Ovary (tissue), 9 donors: ENCODE measurements around the gene CUBN. TPM values are rescaled to one million over a fixed set of nuclear protein-coding genes. Genes with fewer than 3 reads are reported as not detected.

Experiments used
- DNase-seq, 5 donors: peaks; one replicate each; pipeline ENCODE4 v3.0.0-alpha.2; 2019 to 2020
- H3K27ac ChIP-seq, 2 donors: fragments of 200-600 bp; one replicate each; pipeline versions ENCODE4 v1.5.1 to v1.8.0; 2019 to 2022
- H3K27me3 ChIP-seq: fragments of 200-600 bp; one replicate; pipeline ENCODE4 v1.8.0; 2022
- H3K36me3 ChIP-seq: fragments of 200-600 bp; sonication (generic); one replicate; pipeline ENCODE4 v1.5.1; 2019
- H3K4me1 ChIP-seq: one replicate; pipeline ENCODE4 v1.8.1; 2013; ENCODE audit warnings: mild to moderate bottlenecking, moderate library complexity; ENCODE audit not compliant: insufficient read depth
- H3K4me3 ChIP-seq: fragments of 200-600 bp; sonication (generic); one replicate; pipeline ENCODE4 v1.5.1; 2017
- H3K9me3 ChIP-seq, 2 donors: fragments of 200-600 bp in 1 of 2; sonication (generic) in 1 of 2; one replicate each; pipeline versions ENCODE4 v1.5.1 to v1.8.1; 2013 to 2019; ENCODE audit warnings: mild to moderate bottlenecking in 1 of 2, moderate library complexity in 1 of 2
- CTCF ChIP-seq, 3 donors: fragments of 450-650 bp in 2 of 3; fragments of 200-600 bp in 1 of 3; IDR thresholded peaks; one replicate each; pipeline versions ENCODE4 v1.5.1 to v1.8.0; 2016 to 2022; ENCODE audit warnings: antibody characterized with exemption in 3 of 3, mild to moderate bottlenecking in 1 of 3
- EP300 ChIP-seq: sonication (generic); formaldehyde crosslinking; IDR thresholded peaks from one replicate; pipeline ENCODE4 v1.6.1; 2017; ENCODE audit warnings: antibody characterized with exemption
- POLR2A ChIP-seq: fragments of 450-650 bp; IDR thresholded peaks from one replicate; pipeline ENCODE4 v1.6.1; 2017; ENCODE audit warnings: antibody characterized with exemption, mild to moderate bottlenecking, moderate library complexity
- WGBS, 3 donors: extraction: QIAGEN DNeasy Blood & Tissue Kit in 1 of 3; methylation state at CpG; one replicate each; pipeline versions ENCODE4 v1.1.5 to v1.1.7; 2013 to 2017; 5-methylcytosine and 5-hydroxymethylcytosine counted together
- intact Hi-C, 4 donors: fragments of 100-400 bp; cut with DNase I; formaldehyde crosslinking; loops; one replicate each; pipeline versions ENCODE4 v1.11.0 to v1.15.1; 2022 to 2023
- polyA plus RNA-seq, 2 donors: library from polyadenylated mRNA; stranded (reverse); fragments of 200-250 nt in 1 of 2; fragments of 350-450 nt in 1 of 2; fragmentation: Illumina TruSeq in 1 of 2; extraction: RNeasy Lipid Tissue Mini Kit (QIAGEN cat#74804) in 1 of 2; gene quantifications; one replicate each; pipeline ENCODE4 v1.2.3, GENCODE V29; 2013 to 2014
- total RNA-seq, 7 donors: library from RNA; depleted of rRNA in 2 of 7; stranded (reverse); fragments of >200 nt in 2 of 7; fragmentation: NEBNext Ultra II Directional in 3 of 7; extraction: Animal tissue kit (Norgen Biotek cat#: 25700) in 3 of 7; gene quantifications; one replicate each; pipeline versions ENCODE4 v1.1.0 to v1.2.4, GENCODE V29; 2016 to 2023
- donor health status: DM: no; HTN: no; CAD: no; lungs with moderate emphysema.
- donor health status: DM: no; HTN: no; CAD: no.
- donor health status: Bipolar disorder and iron deficiency.
- donor health status: DM: yes; HTN: yes; CAD: no.
- donor health status: DM: no; HTN: no; CAD: no.
- donor health status: DM: yes; HTN: yes; CAD: no.

The CUBN gene
- total and polyA plus RNA-seq, 9 donors = 1.9 to 5.8 (median 4.0) TPM

DNA sequence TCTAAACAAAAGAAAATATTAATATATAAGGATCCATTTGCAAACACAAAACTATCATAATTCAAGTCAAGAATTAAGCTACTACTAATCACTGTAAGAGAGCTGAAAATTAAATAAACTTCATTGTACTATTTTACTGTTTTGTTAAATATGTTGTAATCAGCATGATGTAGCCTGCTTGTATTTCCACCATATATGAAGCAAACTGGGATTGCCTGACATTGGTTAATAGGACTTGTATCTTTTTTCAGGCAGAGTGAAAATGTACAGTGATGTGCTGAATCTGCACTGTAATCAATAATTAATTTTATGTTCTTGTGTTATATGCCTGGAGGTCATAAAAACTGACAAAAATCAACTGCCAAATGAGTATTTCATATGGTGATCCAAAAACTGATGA is 46.5 kb upstream of the CUBN start:
- no peaks in the 10 kb centered on the region for H3K27me3 ChIP-seq
- H3K27ac ChIP-seq = no peak overlapping the region
- no peaks in the 10 kb centered on the region for H3K9me3 ChIP-seq
- no peaks in the 10 kb centered on the region for H3K36me3 ChIP-seq
- TF ChIP-seq POLR2A (no peak), CTCF (IDR thresholded peaks at IDR 0.05) (no peak), EP300 (no peak)
- H3K4me1 ChIP-seq = peaks cover 3% of the 10 kb centered on the region
- intact Hi-C loops = no loop called here
- no peak overlapping the region for H3K4me3 ChIP-seq
- DNase-seq = no peak

DNA sequence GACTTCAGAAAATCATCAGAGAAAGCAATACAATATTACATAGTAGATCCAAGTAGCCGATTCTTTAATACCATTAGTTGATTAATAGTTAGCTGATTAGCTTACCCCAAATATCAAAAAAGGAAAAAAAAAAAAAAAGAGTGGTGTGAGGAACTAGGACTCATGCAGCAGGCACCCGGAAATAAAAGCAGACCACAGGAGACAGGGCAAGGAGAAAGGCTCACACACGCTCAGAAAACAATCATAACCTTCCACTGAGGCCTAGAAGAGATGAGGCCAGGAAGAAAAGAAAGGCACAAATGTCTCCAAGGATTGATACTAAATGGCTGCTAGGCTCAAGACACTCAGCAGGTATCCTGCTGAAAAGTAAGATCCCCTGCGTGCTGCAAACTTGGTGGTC is 45.9 kb upstream of the CUBN start:
- TF ChIP-seq POLR2A = no peak
- TF ChIP-seq EP300 = no peak
- TF ChIP-seq CTCF (IDR thresholded peaks at IDR 0.05) = no peak
- peak in 1 of 5 donors; percentile 38 for DNase-seq
- Histone ChIP-seq H3K4me3 (no peak overlapping the region), H3K9me3 (no peaks in the 10 kb centered on the region), H3K4me1 (peaks cover 3% of the 10 kb centered on the region), H3K27ac (no peak overlapping the region), H3K27me3 (no peaks in the 10 kb centered on the region), H3K36me3 (no peaks in the 10 kb centered on the region)
- WGBS, 3 donors = 32 to 46% (median 34%) methylated on average over 4 of the region's 4 CpGs
- intact Hi-C loops = no loop called here

- Histone ChIP-seq H3K27me3 (no peaks in the 10 kb centered on the region), H3K9me3 (no peaks in the 10 kb centered on the region), H3K4me1 (peaks cover 3% of the 10 kb centered on the region), H3K36me3 (no peaks in the 10 kb centered on the region), H3K27ac (no peak overlapping the region), H3K4me3 (no peak overlapping the region)
- DNase-seq = no peak
- TF ChIP-seq POLR2A (no peak), EP300 (no peak)
- intact Hi-C loops = no loop called here
Observed at GRCh38 chr10:17174626-17175025, 45.0 kb upstream of the CUBN start.

DNA sequence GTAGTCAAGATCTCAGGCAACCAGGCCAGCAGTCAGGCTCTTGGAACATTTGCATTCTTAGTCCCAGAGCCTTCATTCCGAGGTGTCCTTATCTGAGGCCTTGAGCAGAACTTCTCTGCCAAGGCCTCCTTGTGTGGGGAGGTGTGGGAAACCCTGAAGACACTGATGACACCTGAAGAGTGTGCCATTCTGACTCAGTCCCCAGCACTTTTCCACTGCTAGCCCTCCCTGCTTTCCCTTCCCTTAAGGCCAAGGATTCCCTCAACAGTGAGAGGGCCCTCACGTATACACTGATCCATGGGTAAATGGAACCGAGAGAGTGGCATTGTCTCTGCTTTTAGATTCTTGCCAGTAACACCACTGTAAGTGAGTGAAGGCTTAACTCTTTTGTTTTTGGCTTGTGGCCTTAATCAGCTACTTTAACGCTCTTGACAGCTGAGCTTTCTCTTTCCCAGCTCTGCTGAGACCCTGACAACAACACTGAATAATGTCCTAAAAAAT is 41.6 kb upstream of the CUBN start:
- Histone ChIP-seq H3K27ac (peak overlapping the region in 1 of 2 donors; percentile 74), H3K27me3 (no peaks in the 10 kb centered on the region), H3K9me3 (no peaks in the 10 kb centered on the region), H3K36me3 (no peaks in the 10 kb centered on the region), H3K4me3 (no peak overlapping the region), H3K4me1 (peaks cover 3% of the 10 kb centered on the region)
- WGBS, 3 donors = 22 to 30% (median 23%) methylated on average over 4 of the region's 4 CpGs
- intact Hi-C loops = no loop called here
- DNase-seq = peak in 2 of 5 donors; percentile 20 to 35
- TF ChIP-seq POLR2A = no peak
- no peak for TF ChIP-seq CTCF (IDR thresholded peaks at IDR 0.05)
- no peak for TF ChIP-seq EP300

DNA sequence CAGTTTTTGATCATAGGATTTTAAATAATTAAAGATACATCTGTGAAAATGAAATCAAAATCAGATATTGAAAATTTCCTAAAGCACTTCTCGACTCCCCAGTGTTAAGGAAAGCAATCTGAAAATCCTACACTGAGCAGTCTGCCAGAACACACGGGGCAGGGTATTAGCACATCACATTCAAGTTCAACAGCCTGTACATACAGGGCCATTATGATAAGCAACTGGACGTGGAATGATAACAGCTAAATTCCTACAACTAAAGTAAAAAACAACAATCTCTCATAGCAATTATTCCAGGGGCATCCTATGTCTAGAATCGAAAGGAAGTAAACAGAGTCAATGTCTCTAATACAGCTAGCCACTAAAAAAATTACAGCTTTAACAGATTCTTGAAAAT is 40.2 kb upstream of the CUBN start:
- Histone ChIP-seq H3K4me3 (no peak overlapping the region), H3K27ac (peak overlapping the region in 1 of 2 donors; percentile 74), H3K36me3 (no peaks in the 10 kb centered on the region), H3K4me1 (peaks cover 3% of the 10 kb centered on the region), H3K27me3 (no peaks in the 10 kb centered on the region), H3K9me3 (no peaks in the 10 kb centered on the region)
- intact Hi-C loops = no loop called here
- DNase-seq = no peak
- no peak for TF ChIP-seq POLR2A
- WGBS, 3 donors = 8 to 18% (median 17%) methylated on average over 4 of the region's 4 CpGs

DNA sequence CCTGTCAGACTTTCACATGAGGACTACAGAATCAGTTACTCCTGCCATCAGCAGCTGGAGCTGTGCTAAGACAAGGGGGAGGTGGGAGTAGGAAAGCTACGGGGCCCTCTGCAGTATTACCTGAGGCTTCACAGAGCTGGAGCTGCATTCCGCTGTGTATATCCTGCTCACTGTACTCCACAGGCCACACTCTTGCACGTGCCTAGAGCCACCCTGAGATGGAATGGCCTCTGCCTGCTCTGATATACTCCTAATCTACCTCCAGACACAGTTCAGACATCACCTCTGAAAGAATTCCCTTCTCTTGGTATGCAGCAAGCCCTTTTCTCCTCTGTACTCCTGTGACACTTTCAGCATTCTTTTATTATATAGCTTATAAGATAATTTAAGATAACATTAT is 37.1 kb upstream of the CUBN start:
- 74 to 93% (median 78%) methylated on average over 3 of the region's 3 CpGs for WGBS, 3 donors
- H3K36me3 ChIP-seq = no peaks in the 10 kb centered on the region
- intact Hi-C loops = no loop called here
- H3K4me3 ChIP-seq = no peak overlapping the region
- no peaks in the 10 kb centered on the region for H3K27me3 ChIP-seq
- no peaks in the 10 kb centered on the region for H3K9me3 ChIP-seq
- TF ChIP-seq POLR2A = no peak
- no peak for TF ChIP-seq EP300
- TF ChIP-seq CTCF (IDR thresholded peaks at IDR 0.05) = no peak
- H3K27ac ChIP-seq = no peak overlapping the region
- DNase-seq = no peak
- H3K4me1 ChIP-seq = peaks cover 3% of the 10 kb centered on the region
